Measurements from ENCODE around the gene MLXIP. TPM values are rescaled to one million over a fixed set of nuclear protein-coding genes. Genes with fewer than 3 reads are reported as not detected.

Gene MLXIP
- total RNA-seq, 1 donor from 2014 or later = 54.5 TPM

DNA sequence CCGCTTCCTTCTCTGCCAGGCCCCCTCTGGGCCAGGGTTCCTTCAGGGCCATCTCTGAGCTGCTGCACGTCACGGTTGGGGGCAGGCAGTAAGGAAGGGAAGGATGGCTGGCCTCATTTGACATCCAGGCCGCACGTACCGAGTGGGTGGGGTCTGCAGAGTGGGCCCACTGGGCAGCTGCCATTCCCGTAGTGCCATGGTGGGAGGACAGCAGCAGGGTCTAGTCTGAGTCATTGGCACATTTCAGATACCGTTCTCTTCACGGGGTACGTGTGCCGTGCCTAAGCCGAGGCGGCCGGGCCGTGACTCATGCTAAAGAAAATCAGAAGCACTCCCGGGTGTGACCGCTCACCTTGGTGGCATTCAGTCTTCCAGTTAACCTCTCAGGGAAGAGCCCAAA, 51.6 kb downstream of the MLXIP start:
- Mint-ChIP-seq H3K27me3 (ENCODE audit: unreplicated experiment) (no peaks in the 10 kb centered on the region), H3K36me3 (ENCODE audit: unreplicated experiment) (peaks cover 28% of the 10 kb centered on the region), H3K4me3 (ENCODE audit: unreplicated experiment) (no peak overlapping the region), H3K27ac (ENCODE audit: unreplicated experiment) (no peak overlapping the region), H3K4me1 (ENCODE audit: unreplicated experiment) (peaks cover 1% of the 10 kb centered on the region), H3K9me3 (ENCODE audit: unreplicated experiment) (no peaks in the 10 kb centered on the region)
- no peak for DNase-seq (ENCODE audit: extremely low spot score, unreplicated experiment)
- TF ChIP-seq, protein P1, sequence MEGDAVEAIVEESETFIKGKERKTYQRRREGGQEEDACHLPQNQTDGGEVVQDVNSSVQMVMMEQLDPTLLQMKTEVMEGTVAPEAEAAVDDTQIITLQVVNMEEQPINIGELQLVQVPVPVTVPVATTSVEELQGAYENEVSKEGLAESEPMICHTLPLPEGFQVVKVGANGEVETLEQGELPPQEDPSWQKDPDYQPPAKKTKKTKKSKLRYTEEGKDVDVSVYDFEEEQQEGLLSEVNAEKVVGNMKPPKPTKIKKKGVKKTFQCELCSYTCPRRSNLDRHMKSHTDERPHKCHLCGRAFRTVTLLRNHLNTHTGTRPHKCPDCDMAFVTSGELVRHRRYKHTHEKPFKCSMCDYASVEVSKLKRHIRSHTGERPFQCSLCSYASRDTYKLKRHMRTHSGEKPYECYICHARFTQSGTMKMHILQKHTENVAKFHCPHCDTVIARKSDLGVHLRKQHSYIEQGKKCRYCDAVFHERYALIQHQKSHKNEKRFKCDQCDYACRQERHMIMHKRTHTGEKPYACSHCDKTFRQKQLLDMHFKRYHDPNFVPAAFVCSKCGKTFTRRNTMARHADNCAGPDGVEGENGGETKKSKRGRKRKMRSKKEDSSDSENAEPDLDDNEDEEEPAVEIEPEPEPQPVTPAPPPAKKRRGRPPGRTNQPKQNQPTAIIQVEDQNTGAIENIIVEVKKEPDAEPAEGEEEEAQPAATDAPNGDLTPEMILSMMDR (IDR thresholded peaks at IDR 0.05) = no peak

DNA sequence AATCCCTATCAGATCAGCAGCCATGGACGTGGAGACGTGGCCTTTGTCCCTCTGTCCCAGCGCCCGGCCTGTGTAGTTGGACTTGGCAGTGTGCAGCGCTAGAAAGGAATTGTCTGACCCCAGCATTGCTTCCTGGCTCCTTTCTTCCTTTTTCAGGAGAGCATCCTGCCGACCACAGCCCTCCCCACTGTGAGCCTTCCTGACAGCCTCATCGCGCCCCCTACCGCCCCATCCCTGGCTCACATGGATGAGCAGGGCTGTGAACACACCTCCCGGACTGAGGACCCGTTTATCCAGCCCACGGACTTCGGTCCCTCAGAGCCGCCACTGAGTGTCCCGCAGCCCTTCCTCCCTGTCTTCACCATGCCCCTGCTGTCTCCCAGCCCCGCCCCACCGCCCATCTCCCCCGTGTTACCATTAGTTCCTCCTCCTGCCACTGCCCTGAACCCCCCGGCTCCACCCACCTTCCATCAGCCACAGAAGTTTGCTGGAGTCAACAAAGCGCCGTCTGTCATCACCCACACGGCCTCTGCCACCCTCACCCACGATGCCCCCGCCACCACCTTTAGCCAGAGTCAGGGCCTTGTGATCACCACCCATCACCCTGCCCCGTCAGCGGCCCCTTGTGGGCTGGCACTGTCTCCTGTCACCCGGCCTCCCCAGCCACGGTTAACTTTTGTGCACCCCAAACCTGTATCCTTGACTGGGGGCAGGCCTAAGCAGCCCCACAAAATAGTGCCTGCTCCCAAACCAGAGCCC, 54.8 kb downstream of the MLXIP start:
- no peaks in the 10 kb centered on the region for H3K9me3 Mint-ChIP-seq (ENCODE audit: unreplicated experiment)
- no peak for DNase-seq (ENCODE audit: extremely low spot score, unreplicated experiment)
- H3K27ac Mint-ChIP-seq (ENCODE audit: unreplicated experiment) = no peak overlapping the region
- no peak overlapping the region for H3K4me3 Mint-ChIP-seq (ENCODE audit: unreplicated experiment)
- no peaks in the 10 kb centered on the region for H3K4me1 Mint-ChIP-seq (ENCODE audit: unreplicated experiment)
- H3K36me3 Mint-ChIP-seq (ENCODE audit: unreplicated experiment) = peaks cover 29% of the 10 kb centered on the region
- H3K27me3 Mint-ChIP-seq (ENCODE audit: unreplicated experiment) = no peaks in the 10 kb centered on the region
- TF ChIP-seq, protein P1 (IDR thresholded peaks at IDR 0.05) = no peak

DNA sequence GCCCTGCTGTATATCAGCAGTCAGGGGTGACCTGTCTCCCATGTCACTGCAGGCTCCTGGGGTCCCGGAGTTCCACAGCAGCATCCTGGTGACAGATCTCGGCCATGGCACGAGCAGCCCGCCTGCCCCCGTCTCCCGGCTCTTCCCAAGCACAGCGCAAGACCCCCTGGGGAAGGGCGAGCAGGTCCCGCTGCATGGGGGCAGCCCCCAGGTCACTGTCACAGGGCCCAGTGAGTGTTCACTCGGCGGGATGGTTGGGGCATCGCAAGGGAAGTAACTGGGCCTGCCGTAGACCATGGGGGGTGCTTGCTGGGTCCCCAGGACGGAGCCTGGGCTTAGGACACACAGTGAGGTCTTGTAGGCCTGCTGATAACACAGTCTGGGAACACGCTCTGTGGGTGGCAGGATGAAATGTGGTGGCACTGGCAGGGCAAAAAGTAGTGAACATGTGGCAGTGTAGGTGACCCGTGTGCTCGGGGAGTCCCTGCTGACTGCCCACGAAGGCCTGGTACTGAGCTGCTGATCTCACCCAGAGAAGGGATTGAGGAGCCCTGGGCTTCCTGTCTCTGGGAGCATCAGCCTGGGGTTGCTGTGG, 57.0 kb downstream of the MLXIP start:
- Mint-ChIP-seq H3K4me1 (ENCODE audit: unreplicated experiment) (no peaks in the 10 kb centered on the region), H3K9me3 (ENCODE audit: unreplicated experiment) (no peaks in the 10 kb centered on the region), H3K27me3 (ENCODE audit: unreplicated experiment) (no peaks in the 10 kb centered on the region), H3K36me3 (ENCODE audit: unreplicated experiment) (peaks cover 25% of the 10 kb centered on the region), H3K27ac (ENCODE audit: unreplicated experiment) (no peak overlapping the region), H3K4me3 (ENCODE audit: unreplicated experiment) (no peak overlapping the region)
- TF ChIP-seq, protein P1 (IDR thresholded peaks at IDR 0.05) = no peak
- DNase-seq (ENCODE audit: extremely low spot score, unreplicated experiment) = no peak

GRCh38 chr12:122137229-122137628, 58.7 kb downstream of the MLXIP start:
- TF ChIP-seq, protein P1 (IDR thresholded peaks at IDR 0.05) = peak; percentile 18
- no peak for DNase-seq (ENCODE audit: extremely low spot score, unreplicated experiment)
- H3K27me3 Mint-ChIP-seq (ENCODE audit: unreplicated experiment) = no peaks in the 10 kb centered on the region
- no peaks in the 10 kb centered on the region for H3K9me3 Mint-ChIP-seq (ENCODE audit: unreplicated experiment)
- peaks cover 25% of the 10 kb centered on the region for H3K36me3 Mint-ChIP-seq (ENCODE audit: unreplicated experiment)
- no peak overlapping the region for H3K4me3 Mint-ChIP-seq (ENCODE audit: unreplicated experiment)
- H3K4me1 Mint-ChIP-seq (ENCODE audit: unreplicated experiment) = no peaks in the 10 kb centered on the region
- no peak overlapping the region for H3K27ac Mint-ChIP-seq (ENCODE audit: unreplicated experiment)

- H3K27ac Mint-ChIP-seq (ENCODE audit: unreplicated experiment) = no peak overlapping the region
- peaks cover 25% of the 10 kb centered on the region for H3K36me3 Mint-ChIP-seq (ENCODE audit: unreplicated experiment)
- no peaks in the 10 kb centered on the region for H3K4me1 Mint-ChIP-seq (ENCODE audit: unreplicated experiment)
- H3K27me3 Mint-ChIP-seq (ENCODE audit: unreplicated experiment) = no peaks in the 10 kb centered on the region
- no peaks in the 10 kb centered on the region for H3K9me3 Mint-ChIP-seq (ENCODE audit: unreplicated experiment)
- H3K4me3 Mint-ChIP-seq (ENCODE audit: unreplicated experiment) = no peak overlapping the region
- TF ChIP-seq, protein P1 (IDR thresholded peaks at IDR 0.05) = no peak
- DNase-seq (ENCODE audit: extremely low spot score, unreplicated experiment) = no peak
Measured at GRCh38 chr12:122137681-122138080, 59.1 kb downstream of the MLXIP start.
